SK-N-SH (cell line): ENCODE data around the gene TNRC6C. TPM values are rescaled to one million over a fixed set of nuclear protein-coding genes. Genes with fewer than 3 reads are reported as not detected.
A peak's percentile ranks its signal among the peaks of the same experiment; 100 is the strongest.

Source experiments
- CTCF ChIA-PET: fragments of 300-600, 350-600 bp; formaldehyde crosslinking; extraction: SDS; loops from one replicate; lab custom pipeline; 2021; lab: Yijun Ruan, JAX
- POLR2A ChIA-PET: fragments of 350-600 bp; sonication (Branson Sonifier 250); formaldehyde crosslinking; extraction: SDS; loops from one replicate; lab custom pipeline; 2020; ENCODE audit warnings: antibody characterized with exemption, inconsistent platforms; lab: Yijun Ruan, JAX
- DNase-seq: peaks from one replicate; pipeline ENCODE4 v3.0.0; 2012
- H2AFZ ChIP-seq: fragments of 200-600 bp; sonication (generic); 2 replicates; pipeline ENCODE4 v1.8.1; 2016; ENCODE audit warnings: antibody characterized with exemption, mild to moderate bottlenecking, low read depth
- H3F3A ChIP-seq: fragments of 200-600 bp; sonication (generic); replicated peaks from 2 replicates; pipeline ENCODE3; 2016; ENCODE audit warnings: antibody characterized with exemption, mild to moderate bottlenecking; ENCODE audit not compliant: insufficient read depth
- H3K27ac ChIP-seq, 2 experiments: fragments of 200-500 bp in 1 of 2; fragments of 200-600 bp in 1 of 2; sonication (Bioruptor generic) in 1 of 2; sonication (generic), shearing (Covaris generic) in 1 of 2; 2 replicates each; pipeline versions ENCODE4 v1.5.1 to v1.6.1; 2014 to 2016; ENCODE audit warnings: low read depth in 2 of 2, inconsistent platforms in 1 of 2, low read length in 1 of 2, mild to moderate bottlenecking in 1 of 2, mixed read lengths in 1 of 2
- H3K27me3 ChIP-seq: fragments of 200-600 bp; sonication (generic), shearing (Covaris generic); 2 replicates; pipeline ENCODE4 v1.6.1; 2016; ENCODE audit warnings: mixed run types; ENCODE audit not compliant: insufficient read depth
- H3K36me3 ChIP-seq, 2 experiments: fragments of 200-500 bp in 1 of 2; fragments of 200-600 bp in 1 of 2; sonication (Bioruptor generic) in 1 of 2; sonication (generic) in 1 of 2; replicated peaks in 1 of 2; 2 replicates each; pipeline versions ENCODE3 to v1.5.1; 2014 to 2016; ENCODE audit warnings: low read length in 1 of 2, mild to moderate bottlenecking in 1 of 2; ENCODE audit not compliant: insufficient read depth in 2 of 2, control insufficient read depth in 1 of 2
- H3K4me1 ChIP-seq, 2 experiments: fragments of 200-500 bp in 1 of 2; fragments of 200-600 bp in 1 of 2; sonication (Bioruptor generic) in 1 of 2; sonication (generic), shearing (Covaris generic) in 1 of 2; 2 replicates each; pipeline versions ENCODE4 v1.5.1 to v1.6.1; 2014 to 2016; ENCODE audit warnings: low read depth in 1 of 2, low read length in 1 of 2, mixed run types in 1 of 2; ENCODE audit not compliant: insufficient read depth in 2 of 2, control insufficient read depth in 1 of 2
- H3K4me2 ChIP-seq: fragments of 200-600 bp; sonication (generic), shearing (Covaris generic); 2 replicates; pipeline ENCODE4 v1.6.1; 2017; ENCODE audit warnings: mixed run types
- H3K4me3 ChIP-seq, 2 experiments: fragments of 200-500 bp in 1 of 2; fragments of 200-600 bp in 1 of 2; sonication (Bioruptor generic) in 1 of 2; sonication (generic), shearing (Covaris generic) in 1 of 2; 2 replicates each; pipeline versions ENCODE4 v1.5.1 to v1.8.1; 2014 to 2016; ENCODE audit warnings: low read depth in 2 of 2, inconsistent platforms in 1 of 2, low read length in 1 of 2, mild to moderate bottlenecking in 1 of 2, mixed read lengths in 1 of 2, moderate library complexity in 1 of 2
- H3K79me2 ChIP-seq: fragments of 200-600 bp; sonication (generic); 2 replicates; pipeline ENCODE4 v1.8.1; 2017; ENCODE audit warnings: mild to moderate bottlenecking; ENCODE audit not compliant: insufficient read depth
- H3K9ac ChIP-seq: fragments of 200-600 bp; sonication (generic); 2 replicates; pipeline ENCODE4 v1.6.1; 2017; ENCODE audit warnings: mixed run types
- H3K9me2 ChIP-seq: fragments of 200-600 bp; sonication (generic); 2 replicates; pipeline ENCODE4 v1.6.1; 2017; ENCODE audit warnings: mixed run types
- H3K9me3 ChIP-seq: fragments of 200-600 bp; sonication (generic); 2 replicates; pipeline ENCODE4 v1.6.1; 2017; ENCODE audit warnings: mixed run types, mild to moderate bottlenecking, moderate library complexity
- H4K20me1 ChIP-seq: fragments of 200-600 bp; sonication (generic); 2 replicates; pipeline ENCODE4 v1.6.1; 2017; ENCODE audit warnings: mild to moderate bottlenecking, mixed run types; ENCODE audit not compliant: insufficient read depth
- CHD2 ChIP-seq: fragments of 150-350 bp; IDR thresholded peaks from 2 replicates; pipeline ENCODE4 v1.6.1; 2018; ENCODE audit warnings: low read length; ENCODE audit not compliant: partially characterized antibody
- ELF1 ChIP-seq: IDR thresholded peaks from 2 replicates; pipeline ENCODE4 v1.4.0; 2012
- EP300 ChIP-seq, 2 experiments: IDR thresholded peaks; 2 replicates each; pipeline versions ENCODE4 v1.4.0 to v1.6.1; 2012; ENCODE audit warnings: borderline replicate concordance in 1 of 2, low read depth in 1 of 2, low read length in 1 of 2
- EZH2phosphoT487 ChIP-seq: fragments of 200-600 bp; sonication (generic); IDR thresholded peaks from 2 replicates; pipeline ENCODE4 v1.6.1; 2017; ENCODE audit warnings: low read depth, mixed run types, mild to moderate bottlenecking, antibody characterized with exemption, moderate library complexity, borderline replicate concordance
- FOSL2 ChIP-seq: IDR thresholded peaks from 2 replicates; pipeline ENCODE4 v1.4.0; 2012; ENCODE audit warnings: low read depth, mild to moderate bottlenecking, moderate library complexity, borderline replicate concordance
- FOXM1 ChIP-seq: IDR thresholded peaks from 2 replicates; pipeline ENCODE4 v1.4.0; 2012; ENCODE audit warnings: low read depth, mild to moderate bottlenecking
- GABPA ChIP-seq: IDR thresholded peaks from 2 replicates; pipeline ENCODE4 v1.4.0; 2012; ENCODE audit warnings: low read depth, mild to moderate bottlenecking
- JUND ChIP-seq: IDR thresholded peaks from 2 replicates; pipeline ENCODE4 v1.4.0; 2012
- MAX ChIP-seq: IDR thresholded peaks from 2 replicates; pipeline ENCODE4 v1.4.0; 2012; ENCODE audit warnings: low read depth
- NFIC ChIP-seq: IDR thresholded peaks from 2 replicates; pipeline ENCODE4 v1.4.0; 2012; ENCODE audit warnings: borderline replicate concordance
- RAD21 ChIP-seq: IDR thresholded peaks from 2 replicates; pipeline ENCODE4 v1.6.1; 2012; ENCODE audit warnings: mild to moderate bottlenecking, low read length
- REST ChIP-seq: IDR thresholded peaks from 2 replicates; pipeline ENCODE4 v1.6.1; 2012; ENCODE audit warnings: mild to moderate bottlenecking, low read depth, low read length, moderate library complexity
- RXRA ChIP-seq: IDR thresholded peaks from 2 replicates; pipeline ENCODE4 v1.4.0; 2012; ENCODE audit warnings: low read depth, mild to moderate bottlenecking, borderline replicate concordance
- TAF1 ChIP-seq: IDR thresholded peaks from 2 replicates; pipeline ENCODE4 v1.6.1; 2012; ENCODE audit warnings: low read depth, mild to moderate bottlenecking, low read length, moderate library complexity, borderline replicate concordance
- TCF12 ChIP-seq: IDR thresholded peaks from 2 replicates; pipeline ENCODE4 v1.4.0; 2012
- USF1 ChIP-seq: IDR thresholded peaks from 2 replicates; pipeline ENCODE4 v1.4.0; 2012; ENCODE audit warnings: low read depth, borderline replicate concordance
- YY1 ChIP-seq: IDR thresholded peaks from 2 replicates; pipeline ENCODE4 v1.4.0; 2012; ENCODE audit warnings: low read depth, mild to moderate bottlenecking
- ZBTB33 ChIP-seq: IDR thresholded peaks from 2 replicates; pipeline ENCODE4 v1.4.0; 2012; ENCODE audit warnings: low read depth, borderline replicate concordance
- WGBS: methylation state at CpG from one replicate; pipeline ENCODE4 v1.1.6; 2017; ENCODE audit warnings: low lambda C conversion rate; 5-methylcytosine and 5-hydroxymethylcytosine counted together
- polyA plus RNA-seq, 3 experiments: library from polyadenylated mRNA; depleted of rRNA; stranded (reverse); fragments of >200 nt; gene quantifications; 2 replicates each; pipeline ENCODE4 v1.2.3, GENCODE V29; 2012

The TNRC6C gene
- polyA plus RNA-seq, 1 of the 3 experiments (the other 2 are of a cell fraction): 2.2 TPM

GRCh38 chr17:78031435-78031834, 72.9 kb downstream of the TNRC6C start (continued):
- no peak for TF ChIP-seq CHD2

- H4K20me1 ChIP-seq: no peaks in the 10 kb centered on the region
- H3K9me3 ChIP-seq: no peaks in the 10 kb centered on the region
- H3K79me2 ChIP-seq: no peaks in the 10 kb centered on the region
- CTCF ChIA-PET: interaction anchor here (1.2 to 3.6 kb wide), 7 partner anchors 9 to 148 kb away, joined by 3 to 33 read pairs (median 8); no protein-coding TSS in a partner anchor
- H3K4me2 ChIP-seq: no peak overlapping the region
- H3K36me3 ChIP-seq: peaks cover 0 to 7% of the 10 kb centered on the region in 2 experiments
- peaks cover 12% of the 10 kb centered on the region for H3F3A ChIP-seq
- no peak for TF ChIP-seq GABPA
- no peak for TF ChIP-seq EZH2phosphoT487
- no peak for TF ChIP-seq YY1
- TF ChIP-seq TCF12: peak; percentile 25; the same call in 1 of the 2 replicates
- TF ChIP-seq FOSL2: no peak
- TF ChIP-seq, all 33 proteins: peak for 1
- peaks cover 3 to 13% of the 10 kb centered on the region in 2 experiments for H3K4me1 ChIP-seq
- H3K27me3 ChIP-seq: no peaks in the 10 kb centered on the region
- H3K27ac ChIP-seq: peak overlapping the region; percentile 23 to 75; a peak in 3 of 4 replicates
- no peak overlapping the region for H3K9ac ChIP-seq
- WGBS: 47% methylated on average over 1 of the region's 1 CpG
- H2AFZ ChIP-seq: no peak overlapping the region
- POLR2A ChIA-PET: interaction anchor here (2.5 kb wide), 1 partner anchor 9 kb away, joined by 5 read pairs; no protein-coding TSS in a partner anchor
- H3K4me3 ChIP-seq: no peak overlapping the region
- no peak for DNase-seq
- H3K9me2 ChIP-seq: no peaks in the 10 kb centered on the region
These were observed 73.7 kb downstream of the TNRC6C start for GRCh38 chr17:78032166-78032565.

GRCh38 chr17:78034429-78035091, 76.1 kb downstream of the TNRC6C start:
- Histone ChIP-seq H4K20me1 (no peaks in the 10 kb centered on the region), H2AFZ (no peak overlapping the region; the same call in 1 of the 2 replicates), H3K27ac (peak overlapping the region in 1 of 2 experiments; percentile 44; a peak in 2 of 4 replicates), H3K9me3 (no peaks in the 10 kb centered on the region), H3K36me3 (peaks cover 0 to 7% of the 10 kb centered on the region in 2 experiments), H3K79me2 (no peaks in the 10 kb centered on the region), H3K4me1 (peaks cover 13% of the 10 kb centered on the region in 2 experiments), H3K27me3 (no peaks in the 10 kb centered on the region), H3K9me2 (no peaks in the 10 kb centered on the region), H3K4me2 (peak overlapping the region; percentile 2; the same call in 1 of the 2 replicates), H3F3A (peaks cover 12% of the 10 kb centered on the region), H3K9ac (no peak overlapping the region), H3K4me3 (no peak overlapping the region)
- CTCF ChIA-PET: interaction anchor here (1.0 to 3.4 kb wide), 9 partner anchors 8 to 492 kb away, joined by 3 to 39 read pairs (median 5); partner anchors contain the start of gene TK1
- no peak for DNase-seq
- POLR2A ChIA-PET: no interaction called here
- 65% methylated on average over 9 of the region's 9 CpGs for WGBS
- TF ChIP-seq FOSL2 (peak; percentile 61; the same call in 1 of the 2 replicates), REST (no peak), MAX (no peak), USF1 (no peak), NFIC (peak; percentile 5; the same call in 1 of the 2 replicates), ZBTB33 (no peak), RAD21 (no peak), CHD2 (no peak), JUND (peak; percentile 19; the same call in 1 of the 2 replicates), TAF1 (no peak), RXRA (no peak), TCF12 (no peak), EP300 (IDR thresholded peaks at IDR 0.05; ENCODE audit: borderline replicate concordance in 1 of 2, low read depth in 1 of 2, low read length in 1 of 2) (peak in 1 of 2 experiments; percentile 25; a peak in 1 of 4 replicates), FOXM1 (no peak), ELF1 (no peak)
